GM21717 (cell line): Measurements from ENCODE around the gene SKIDA1.
A peak's percentile ranks its signal among the peaks of the same experiment; 100 is the strongest.

Experiments used
- ATAC-seq: cut with Tn5 transposase; IDR thresholded peaks from one replicate; pipeline ENCODE4 v1.9.1; 2021; ENCODE audit warnings: mild to moderate bottlenecking, moderate library complexity; ENCODE audit not compliant: unreplicated experiment

The SKIDA1 gene

DNA sequence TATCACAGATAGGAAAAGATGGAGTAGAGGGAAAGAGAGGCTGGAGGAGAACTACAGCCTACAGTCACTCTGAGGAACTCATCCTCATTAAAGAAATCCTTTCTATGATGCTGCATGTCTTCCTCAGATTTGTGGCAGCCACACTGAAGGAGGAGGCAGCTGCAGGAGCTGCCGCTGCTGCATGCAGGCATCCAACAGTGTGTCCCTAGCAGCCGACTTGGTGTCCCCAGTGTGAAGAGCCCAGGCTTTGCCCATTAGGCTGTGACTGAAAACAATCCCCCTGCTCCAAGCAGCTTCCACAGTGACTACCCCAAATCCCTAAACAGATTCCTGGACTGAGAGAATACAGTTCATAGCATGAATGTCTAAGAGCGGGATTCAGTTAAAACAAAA lies 23.1 kb downstream of the SKIDA1 start:
- ATAC-seq: no peak

DNA sequence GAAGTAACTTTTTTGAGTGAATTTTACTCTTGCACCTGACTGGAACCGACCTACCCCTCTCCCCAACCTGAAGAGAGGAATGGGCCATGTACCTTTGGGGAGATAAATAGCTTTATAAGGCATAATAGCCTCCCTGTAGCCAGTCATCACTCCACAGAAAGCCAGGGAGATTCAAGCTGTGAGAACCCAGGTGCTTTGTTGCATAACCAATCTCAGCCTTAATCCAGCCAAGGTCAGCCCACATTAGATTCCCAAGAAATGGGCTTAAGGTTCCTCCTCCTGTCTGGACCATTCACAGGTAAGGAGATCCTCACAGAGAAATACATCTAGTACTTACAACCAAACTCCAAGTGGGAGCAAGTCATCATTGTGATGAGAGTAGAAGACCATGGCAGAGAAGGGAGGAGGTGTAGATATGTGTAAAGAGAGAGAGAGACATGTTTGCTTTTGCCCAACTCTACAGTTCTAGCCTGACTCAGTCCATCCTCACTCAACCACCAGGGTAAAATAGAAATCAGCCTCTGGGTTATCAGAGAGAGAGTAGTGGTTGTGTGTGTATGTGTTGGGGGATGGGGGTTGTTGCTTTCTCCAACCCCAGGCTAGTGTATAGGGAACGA lies 23.6 kb downstream of the SKIDA1 start:
- no peak for ATAC-seq

DNA sequence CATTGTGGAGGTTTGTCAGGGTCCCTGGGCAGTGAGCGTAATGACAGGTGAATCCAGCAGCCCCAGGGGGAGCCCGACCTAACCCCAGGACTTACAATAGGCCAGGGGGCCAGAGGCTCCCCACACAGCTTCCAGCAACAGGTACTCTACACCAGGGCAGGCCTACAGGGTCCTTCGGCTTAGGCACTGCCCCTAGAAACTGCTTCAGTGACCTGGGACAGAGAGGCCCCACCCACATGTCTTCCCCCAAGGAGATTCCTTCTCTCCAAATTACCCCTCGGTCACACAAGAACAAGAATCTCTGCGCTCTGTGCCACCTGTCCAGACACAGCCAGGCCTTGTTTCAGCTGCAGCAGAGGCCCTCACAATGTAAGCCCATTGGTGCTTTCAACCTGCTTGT lies 24.4 kb downstream of the SKIDA1 start:
- no peak for ATAC-seq

DNA sequence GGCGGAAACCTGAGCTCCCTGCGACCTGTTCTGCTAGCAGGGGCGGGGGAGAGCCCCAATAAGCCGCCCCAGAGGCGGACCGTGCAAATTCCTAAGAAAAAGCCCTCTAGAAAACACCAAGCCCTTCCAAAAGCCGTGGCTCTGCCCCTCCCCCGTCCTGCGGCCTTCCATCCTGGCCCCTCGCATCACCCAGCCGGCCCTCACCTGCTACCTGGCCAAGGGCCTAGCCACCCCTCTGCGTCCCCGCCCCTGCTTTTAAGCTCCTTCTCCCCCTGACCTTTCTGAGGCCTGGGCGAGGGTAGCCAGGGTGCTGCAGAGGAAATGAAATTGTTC lies 24.9 kb downstream of the SKIDA1 start:
- ATAC-seq: no peak

DNA sequence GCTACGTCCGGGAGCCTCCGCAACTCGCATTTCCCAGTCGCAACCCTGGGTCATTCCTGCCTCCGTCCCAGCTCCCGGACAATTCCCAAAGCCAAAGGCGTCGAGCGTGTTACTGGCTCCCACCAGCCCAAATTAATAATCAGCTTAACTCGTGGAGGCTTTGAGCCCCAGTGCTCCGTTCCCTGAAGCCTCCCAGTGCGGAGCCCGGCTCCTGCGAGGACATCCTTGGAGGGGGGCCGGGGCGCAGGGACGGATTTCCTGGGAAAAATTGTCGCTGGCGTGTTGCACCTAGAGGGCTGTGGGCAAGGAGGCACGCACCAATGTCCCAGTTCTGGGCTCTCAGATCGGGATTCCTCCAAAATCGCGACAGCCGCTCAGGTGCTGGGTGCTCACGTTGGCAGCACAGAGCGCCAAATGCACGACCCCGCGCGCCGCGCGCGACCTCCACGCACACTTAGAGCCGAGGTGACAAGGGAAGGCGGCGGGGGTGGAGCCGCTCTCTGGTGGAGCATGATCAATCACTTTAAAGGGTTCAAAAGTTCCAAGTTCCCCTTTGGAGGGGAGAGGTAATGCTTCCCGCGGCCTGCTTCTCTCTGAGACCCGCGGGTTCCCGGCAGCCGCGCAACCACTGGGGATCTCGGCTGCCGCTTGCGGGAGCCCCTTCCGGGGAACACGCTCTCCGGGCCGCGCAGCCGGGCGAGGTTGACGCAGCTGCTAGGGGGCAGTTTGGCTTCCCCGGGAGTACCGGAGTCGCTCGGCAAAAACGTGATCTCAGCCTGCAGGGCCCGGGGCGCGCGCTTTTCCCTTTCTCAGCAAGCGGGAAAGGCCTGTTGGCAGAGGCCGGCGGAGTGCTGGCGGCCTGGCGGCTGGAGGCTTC lies 25.5 kb downstream of the SKIDA1 start:
- ATAC-seq: no peak

DNA sequence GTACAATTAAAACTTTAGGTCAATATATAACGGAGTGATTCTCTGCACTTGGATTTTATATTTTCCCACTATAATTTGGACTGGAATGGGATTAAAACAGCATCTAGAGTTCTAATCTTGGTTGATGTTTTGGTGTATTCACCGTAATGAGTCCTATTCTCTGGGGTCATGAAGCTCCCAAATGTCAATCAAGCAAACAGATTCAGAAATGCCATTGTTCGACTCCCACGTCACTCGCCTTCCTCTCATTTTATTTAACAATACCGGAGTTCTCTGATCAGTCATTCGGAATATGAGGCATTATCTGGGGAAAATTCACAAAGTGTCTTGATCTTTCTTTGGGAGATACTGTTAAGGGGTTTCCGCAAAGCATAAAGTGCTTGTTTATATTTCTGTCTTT lies 26.5 kb downstream of the SKIDA1 start:
- no peak for ATAC-seq

DNA sequence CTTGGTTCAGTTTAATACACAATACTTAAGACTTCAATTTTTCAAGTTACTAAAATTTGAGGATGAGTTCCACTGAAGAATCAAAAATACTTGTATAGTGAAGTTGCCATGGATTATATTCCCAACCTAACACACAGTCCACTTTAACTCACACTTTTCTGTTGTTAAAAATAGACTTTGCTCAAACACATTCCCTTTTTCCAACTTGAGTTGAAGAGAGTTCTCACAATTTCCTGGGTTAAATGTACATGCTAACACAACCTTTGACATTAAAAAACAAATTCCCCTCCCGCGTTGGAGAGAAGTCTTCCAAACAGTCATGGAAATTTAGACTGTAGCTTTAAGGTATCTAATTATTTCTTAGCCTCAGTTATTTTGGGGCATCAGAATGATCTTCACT lies 27.1 kb downstream of the SKIDA1 start:
- ATAC-seq: no peak

DNA sequence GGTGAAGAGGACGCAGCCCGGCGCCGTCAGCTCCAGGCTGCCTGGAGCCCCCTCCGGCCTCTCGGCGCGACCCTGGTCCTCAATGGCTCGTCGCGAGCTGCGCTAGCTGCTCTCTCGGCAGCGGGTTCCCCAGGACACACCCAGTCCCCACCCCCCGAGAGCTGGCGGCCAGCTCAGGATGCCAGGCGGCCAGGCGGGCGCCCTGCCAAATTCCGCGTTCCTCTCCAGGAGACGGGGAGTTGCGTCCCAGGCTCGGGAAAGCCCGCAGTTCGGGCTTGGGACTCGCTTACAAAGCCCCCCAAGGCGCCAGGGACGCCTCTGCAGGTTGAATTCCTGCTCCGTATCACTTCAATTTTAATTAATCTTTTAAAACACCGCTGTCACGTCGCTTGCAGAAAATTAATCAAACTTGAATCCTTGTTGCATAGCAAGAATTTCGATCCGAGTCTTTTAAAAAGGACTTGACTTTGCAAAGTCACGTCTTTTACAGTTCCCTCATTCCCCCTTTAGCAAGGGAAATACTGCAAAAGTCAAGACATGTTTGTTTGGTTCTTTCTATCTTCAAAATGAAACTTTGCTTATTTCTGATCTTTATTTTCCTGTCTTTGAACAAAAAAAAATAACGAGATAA lies 28.2 kb downstream of the SKIDA1 start:
- no peak for ATAC-seq

DNA sequence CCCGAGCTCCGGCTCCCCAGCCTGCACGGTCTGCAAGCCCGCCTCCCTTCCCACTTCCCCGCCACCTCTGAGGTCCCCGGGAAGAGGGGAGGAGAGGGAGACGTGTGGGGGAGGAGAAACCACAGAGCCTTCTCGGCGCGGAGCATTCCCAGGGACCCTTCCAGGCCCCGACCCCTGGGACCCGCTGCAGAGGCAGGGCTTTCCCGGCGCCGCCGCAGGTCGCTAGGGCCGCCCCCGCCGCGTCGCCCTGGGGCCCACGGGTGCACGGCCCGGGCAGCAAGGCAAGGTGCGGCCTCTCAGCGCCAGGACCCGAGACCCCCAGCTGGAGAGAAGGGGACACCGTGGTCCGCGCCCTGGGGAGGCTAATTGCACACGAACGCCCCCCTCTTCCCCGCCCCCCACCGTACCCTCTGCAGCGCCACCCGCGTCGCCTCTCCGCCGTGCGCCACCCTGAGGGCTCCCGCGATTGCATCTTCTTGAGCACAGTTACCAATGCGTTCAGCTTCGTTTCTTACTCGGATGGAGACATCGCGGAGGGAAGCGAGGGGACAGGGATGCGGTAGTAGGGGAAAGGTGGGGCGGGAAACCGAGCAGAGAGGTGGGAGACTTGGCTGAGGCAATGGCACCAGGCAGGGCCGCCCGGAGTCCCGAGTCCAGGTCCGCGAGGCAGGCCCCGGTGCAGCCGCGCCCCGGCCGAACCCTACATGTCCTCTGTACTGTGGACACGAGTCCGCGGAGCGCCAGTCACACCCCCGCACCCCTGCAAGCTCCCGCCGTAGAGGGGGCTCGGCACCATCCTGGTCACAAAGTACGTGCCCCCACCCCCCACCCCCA lies 28.9 kb downstream of the SKIDA1 start:
- peak; percentile 50 for ATAC-seq

DNA sequence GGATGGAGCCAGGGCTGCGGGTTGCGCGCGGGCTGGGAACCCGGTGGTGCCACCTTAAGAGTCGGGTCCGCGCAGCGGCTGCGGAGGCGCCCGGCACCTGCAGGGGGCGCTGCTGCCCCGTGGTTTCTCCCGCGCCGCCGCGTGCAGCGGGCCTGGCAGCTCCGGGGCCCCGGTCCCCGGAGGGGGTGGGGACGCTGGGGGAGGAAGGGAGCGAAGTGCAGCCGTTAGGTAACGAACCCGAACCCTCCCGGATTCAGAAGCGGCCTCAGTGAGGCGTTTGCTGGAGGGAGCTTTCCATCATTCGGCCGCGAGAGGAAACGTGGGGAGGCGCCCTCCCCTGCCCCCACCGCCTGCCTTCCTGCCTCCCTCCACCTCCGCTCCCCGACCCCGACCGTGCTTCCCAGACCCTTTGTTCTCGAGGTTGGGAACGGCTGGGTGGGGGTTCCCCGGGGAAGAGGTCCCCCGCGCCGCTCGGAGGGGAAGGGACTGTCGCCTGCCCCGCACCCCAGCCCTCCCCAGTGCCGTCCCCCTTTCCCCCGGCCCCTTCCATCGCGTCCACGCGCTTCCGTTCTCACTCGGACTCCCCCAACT lies 29.6 kb downstream of the SKIDA1 start:
- ATAC-seq: peak; percentile 61

DNA sequence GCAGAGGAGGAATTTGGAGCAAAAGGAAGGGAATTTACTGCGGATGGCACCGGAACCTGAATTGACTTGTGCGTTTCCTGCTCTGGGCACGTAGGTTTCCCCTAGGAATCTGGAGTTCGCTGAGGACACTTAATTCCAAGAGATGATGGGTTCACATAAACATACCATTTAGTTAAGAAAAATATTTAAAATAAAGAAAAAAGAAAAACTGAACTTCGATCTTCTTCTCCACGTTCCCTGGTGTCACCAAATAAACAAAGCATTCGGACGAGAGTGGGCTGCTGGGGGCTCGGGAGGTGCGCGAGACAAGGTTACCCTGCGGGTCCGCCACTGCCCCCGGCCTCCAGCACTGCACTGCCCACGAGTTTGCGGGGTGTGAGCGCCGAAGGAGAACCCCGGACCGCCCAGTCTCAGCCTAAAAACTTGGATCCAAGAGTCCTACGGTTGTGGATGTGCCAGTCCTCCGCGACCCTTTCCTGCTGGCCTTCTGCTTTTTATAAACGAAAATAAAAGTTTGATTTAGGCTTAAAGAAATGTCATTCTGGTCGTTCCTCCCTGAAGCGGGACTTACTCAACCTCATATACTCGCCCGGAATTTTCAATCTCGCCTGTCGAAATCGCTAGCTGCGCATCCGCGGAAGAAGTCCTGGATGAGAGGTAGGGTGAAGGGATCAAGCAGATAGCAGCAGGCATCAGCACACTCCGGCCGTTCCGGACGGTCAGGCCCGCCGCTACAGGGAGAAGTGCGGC lies 30.3 kb downstream of the SKIDA1 start:
- ATAC-seq: peak; percentile 4

DNA sequence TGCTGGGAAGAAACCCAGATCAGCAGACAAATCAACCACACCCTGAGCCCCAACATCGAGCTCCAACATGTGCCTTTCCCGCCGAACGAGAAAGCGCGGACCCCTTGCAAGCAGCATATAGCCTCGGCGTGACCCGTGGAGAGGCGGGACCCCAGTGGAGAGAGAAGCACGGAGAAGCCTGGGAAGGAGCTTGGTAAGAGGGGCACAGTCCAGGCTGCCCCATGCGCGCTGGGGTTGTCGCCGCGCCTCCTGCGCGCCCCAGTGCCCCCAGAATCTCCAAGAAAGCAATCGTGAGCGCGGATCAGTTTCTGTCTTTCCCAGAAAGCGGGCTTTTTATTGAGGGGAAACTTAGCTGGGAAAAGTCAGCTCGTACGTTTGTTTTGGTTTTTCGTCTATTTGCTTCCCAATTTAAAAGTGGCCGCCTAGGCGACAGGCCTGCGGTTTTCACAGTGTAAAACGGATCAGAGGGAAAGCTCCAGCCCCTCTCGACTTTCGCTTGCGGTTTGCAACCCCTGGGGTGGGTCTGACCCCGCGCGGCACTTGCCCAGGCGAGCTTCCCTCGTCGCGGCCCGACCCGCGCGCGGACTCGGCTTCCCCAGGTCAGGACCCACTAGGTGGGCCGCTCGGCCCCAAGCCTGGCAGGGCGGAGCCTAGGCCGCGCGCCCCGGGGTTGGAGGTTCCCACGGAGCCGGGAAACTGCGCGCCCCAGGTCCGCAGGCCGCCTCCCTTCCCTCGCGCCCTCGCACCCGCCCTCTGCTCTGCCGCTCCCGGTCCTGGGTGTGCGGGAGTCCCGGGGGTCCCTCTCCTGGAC lies 31.1 kb downstream of the SKIDA1 start:
- ATAC-seq: no peak

DNA sequence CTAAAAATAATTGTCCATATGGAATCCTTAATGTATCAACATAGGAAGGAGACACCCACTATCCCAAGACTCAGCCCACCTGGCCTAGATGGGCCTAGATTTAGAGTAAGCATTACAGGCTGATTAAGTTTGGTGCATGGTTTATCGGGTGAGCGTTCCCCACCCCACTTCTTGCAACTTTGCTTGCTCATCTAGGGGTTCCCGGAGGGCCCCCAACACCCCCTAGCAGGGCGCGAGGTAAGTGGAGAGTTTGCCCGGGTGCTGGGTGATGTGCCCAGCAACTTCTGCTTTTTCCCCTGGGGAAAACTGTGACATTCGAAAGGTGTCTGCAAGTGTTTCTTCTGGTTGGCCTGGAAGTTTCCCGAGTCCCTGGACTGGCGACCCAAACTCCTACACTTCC lies 31.7 kb downstream of the SKIDA1 start:
- no peak for ATAC-seq

DNA sequence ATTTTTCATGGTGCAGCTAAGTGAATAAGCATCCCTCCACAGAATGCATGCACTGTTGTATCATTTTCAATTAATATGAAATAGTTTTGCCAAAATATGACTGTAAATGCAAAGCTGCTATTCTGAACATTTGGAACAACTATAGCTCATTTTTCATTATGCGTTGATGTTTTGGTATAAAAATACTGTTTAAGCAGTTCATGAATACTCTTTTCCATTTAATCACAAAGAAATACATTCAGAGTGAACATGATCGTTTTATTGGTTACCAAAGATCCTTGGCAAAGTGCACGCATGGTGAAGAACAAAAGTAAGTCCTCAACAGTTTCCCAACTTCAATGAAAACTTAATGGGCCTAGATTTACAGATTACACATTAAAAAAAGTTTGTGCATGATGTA lies 33.1 kb downstream of the SKIDA1 start:
- ATAC-seq: no peak

DNA sequence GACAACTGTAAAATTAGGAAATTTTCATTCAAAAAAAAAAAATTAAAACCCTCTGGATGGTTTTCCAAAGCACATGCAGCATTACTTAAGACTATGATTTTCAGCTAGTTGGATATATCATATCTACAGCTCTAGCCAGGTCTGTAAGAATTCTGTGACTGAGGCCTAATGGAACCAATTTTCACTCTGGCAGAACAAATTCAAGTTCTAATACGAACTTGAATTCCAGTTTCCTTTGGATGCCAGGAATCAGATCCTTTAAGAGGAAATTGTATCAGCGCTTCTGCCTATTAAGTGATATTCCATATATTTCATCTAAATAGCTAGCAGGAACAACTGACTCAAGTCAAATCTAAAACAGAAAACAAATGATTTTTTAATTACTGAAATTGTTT lies 34.8 kb downstream of the SKIDA1 start:
- ATAC-seq: no peak

DNA sequence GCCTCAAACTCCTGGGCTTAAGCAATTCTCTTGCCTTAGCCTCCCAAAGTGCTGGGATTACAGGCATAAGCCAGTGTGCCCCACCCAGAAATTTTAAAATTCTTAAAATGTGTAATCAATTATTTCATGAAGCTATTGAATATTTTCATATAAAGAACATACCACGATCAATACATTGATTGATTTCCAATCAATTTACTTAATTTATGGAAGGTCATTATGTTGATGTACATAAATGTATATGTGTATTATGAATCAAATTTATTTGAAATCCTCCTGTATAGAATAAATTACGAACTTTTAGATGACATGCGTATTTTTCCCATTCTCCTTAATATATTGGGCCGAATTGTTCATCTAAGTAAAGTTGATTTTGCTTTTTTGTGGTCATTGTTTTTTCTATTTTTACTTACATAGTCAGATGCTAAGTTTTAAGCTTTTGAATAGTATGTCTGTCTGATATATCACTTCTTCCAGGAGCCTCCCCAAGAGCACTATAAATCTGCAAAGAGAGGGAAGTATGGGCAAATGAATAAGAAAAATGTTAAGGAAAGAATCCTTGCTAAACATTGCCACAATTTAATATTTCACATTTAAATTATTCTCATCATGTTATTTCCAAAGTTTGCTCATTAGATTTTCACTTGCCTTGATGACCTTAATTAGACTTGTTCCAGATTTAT lies 35.3 kb downstream of the SKIDA1 start:
- ATAC-seq: no peak

DNA sequence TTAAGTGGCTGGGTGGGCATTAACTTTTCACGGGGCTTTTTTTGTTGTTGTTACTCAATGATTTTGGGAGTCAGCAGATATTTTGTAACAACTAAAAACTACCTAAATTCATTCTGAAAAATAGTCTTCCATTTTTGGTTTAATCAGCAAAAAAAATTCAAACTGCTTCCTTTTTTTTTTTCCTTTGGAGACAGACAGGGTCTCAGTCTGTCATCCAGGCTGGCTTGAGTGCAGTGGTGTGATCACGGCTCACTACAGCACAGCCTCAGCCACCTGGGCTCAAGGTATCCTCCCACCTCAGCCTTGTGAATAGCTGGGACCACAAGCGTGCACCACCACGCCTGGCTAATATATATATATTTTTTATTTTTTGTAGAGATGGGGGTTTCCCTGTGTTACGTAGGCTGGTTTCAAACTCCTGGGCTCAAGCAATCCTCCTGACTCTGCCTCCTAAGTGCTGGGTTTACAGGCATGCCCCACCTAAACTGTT lies 36.5 kb downstream of the SKIDA1 start:
- ATAC-seq: no peak

DNA sequence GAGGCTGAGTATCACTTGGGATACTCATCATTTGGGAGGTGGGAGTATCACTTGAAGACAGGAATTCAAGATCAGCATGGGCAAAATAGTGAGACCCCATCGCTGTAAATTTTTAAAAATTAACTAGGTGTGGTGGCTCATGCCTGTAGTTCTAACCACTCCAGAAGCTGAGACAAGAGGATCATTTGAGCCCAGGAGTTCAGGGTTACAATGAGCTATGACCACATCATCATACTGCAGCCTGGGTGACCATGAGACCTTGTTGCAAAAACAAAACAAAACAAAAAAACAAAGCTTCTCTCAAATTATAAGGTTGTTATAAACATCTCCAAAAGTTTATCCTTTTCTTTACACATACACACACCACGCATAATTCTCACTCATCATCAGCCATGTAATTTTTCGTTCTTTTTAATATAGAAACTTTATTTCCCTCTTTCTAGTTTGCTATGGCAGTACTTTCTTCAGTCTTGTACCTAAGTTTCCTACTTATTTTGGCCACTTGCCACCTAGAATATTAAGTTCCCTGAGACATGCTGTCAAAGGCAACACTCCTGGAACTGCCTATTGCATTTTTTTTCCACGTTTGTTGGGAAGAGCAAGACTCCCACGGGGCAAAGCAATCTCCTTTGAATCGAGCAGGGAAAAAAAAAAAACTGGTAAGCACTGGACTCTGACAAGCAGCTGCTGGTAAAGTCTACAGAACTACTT lies 37.1 kb downstream of the SKIDA1 start:
- no peak for ATAC-seq
